Kidney (tissue), 22 donors: ENCODE data around the gene TUBG1. TPM values are rescaled to one million over a fixed set of nuclear protein-coding genes. Genes with fewer than 3 reads are reported as not detected.
A peak's percentile ranks its signal among the peaks of the same experiment; 100 is the strongest.

Experiments
- DNase-seq, 5 donors: peaks; one replicate each; pipeline ENCODE4 v3.0.0-alpha.2; 2013 to 2020
- FAIRE-seq: peaks from 2 replicates; lab custom pipeline; 2012; peaks lifted over from hg19 to GRCh38; lab: Jason Lieb, UNC
- H3K27ac ChIP-seq, 2 donors: one replicate each; pipeline ENCODE4 v1.7.0; 2013; ENCODE audit warnings: low read depth in 2 of 2, low read length in 2 of 2, inconsistent platforms in 1 of 2
- H3K27me3 ChIP-seq: one replicate; pipeline ENCODE4 v1.7.1; 2013; ENCODE audit warnings: low read length, inconsistent platforms; ENCODE audit not compliant: control insufficient read depth, insufficient read depth
- H3K36me3 ChIP-seq, 3 donors: one replicate each; pipeline versions ENCODE4 v1.7.0 to v1.7.1; 2013; ENCODE audit warnings: low read length in 3 of 3, control low read depth in 1 of 3, inconsistent platforms in 1 of 3; ENCODE audit not compliant: insufficient read depth in 3 of 3, control insufficient read depth in 2 of 3
- H3K4me1 ChIP-seq, 3 donors: one replicate each; pipeline versions ENCODE4 v1.7.0 to v1.7.1; 2013; ENCODE audit warnings: low read length in 3 of 3, inconsistent platforms in 1 of 3, low read depth in 1 of 3; ENCODE audit not compliant: control insufficient read depth in 2 of 3, insufficient read depth in 2 of 3
- H3K4me3 ChIP-seq, 3 donors: one replicate each; pipeline versions ENCODE4 v1.7.0 to v1.8.1; 2013; ENCODE audit warnings: low read length in 3 of 3, control low read depth in 1 of 3, inconsistent platforms in 1 of 3
- H3K9ac ChIP-seq, 3 donors: one replicate each; pipeline versions ENCODE4 v1.7.0 to v1.7.1; 2013; ENCODE audit warnings: low read length in 3 of 3, control low read depth in 1 of 3, inconsistent platforms in 1 of 3
- H3K9me3 ChIP-seq, 3 donors: one replicate each; pipeline versions ENCODE4 v1.7.0 to v1.7.1; 2013; ENCODE audit warnings: low read length in 3 of 3, control low read depth in 1 of 3, inconsistent platforms in 1 of 3; ENCODE audit not compliant: control insufficient read depth in 2 of 3, insufficient read depth in 1 of 3
- intact Hi-C: fragments of 100-400 bp; cut with DNase I; formaldehyde crosslinking; loops from one replicate; pipeline ENCODE4 v1.11.1; 2022
- long read RNA-seq, 10 donors: library from polyadenylated mRNA in 1 of 10; unstranded in 1 of 10; transcript quantifications; one replicate each; pipeline ENCODE4 v2.0.0 and lab custom pipeline, GENCODE V29; 2021 to 2026
- polyA plus RNA-seq: library from polyadenylated mRNA; stranded (reverse); fragments of 350-450 nt; fragmentation: Illumina TruSeq; extraction: RNeasy Lipid Tissue Mini Kit (QIAGEN cat#74804); gene quantifications from one replicate; pipeline ENCODE4 v1.2.3, GENCODE V29; 2014; ENCODE audit warnings: low read depth, low replicate concordance; ENCODE audit not compliant: insufficient read depth
- total RNA-seq: library from RNA; stranded (reverse); fragmentation: NEBNext Ultra II Directional; extraction: Animal tissue kit (Norgen Biotek cat#: 25700); gene quantifications from one replicate; pipeline ENCODE4 v1.2.1, GENCODE V29; 2021
- TF ChIP-seq, protein P1 (sequence below): IDR thresholded peaks from 3 replicates; pipeline ENCODE4 v1.5.1; 2012; ENCODE audit warnings: mild to moderate bottlenecking, moderate library complexity, borderline replicate concordance; ENCODE audit not compliant: insufficient read depth; ENCODE audit errors: extremely low read depth
- donor health status: control.
- donor health status: control.
- donor health status: control.
- donor health status: control.
- donor health status: control.
- donor health status: DM: yes; HTN: yes; CAD: no.
- donor health status: Normal renal cell carcinoma (clear cell type).

The TUBG1 gene
- total RNA-seq (33.7 TPM), polyA plus RNA-seq (61.9 TPM)
- long read RNA-seq, donor 1, transcript TUBG1-201 (11 exons, 1,611 nt): major isoform, 15 of 48 reads
- long read RNA-seq, donor 1, partial matches to known transcripts: 32 of 48 reads
- long read RNA-seq, donor 1, other reads (novel, unspliced or antisense): 0 of 48 reads
- long read RNA-seq, donor 2, transcript TUBG1-201 (11 exons, 1,611 nt): major isoform, 16 of 29 reads
- long read RNA-seq, donor 2, partial matches to known transcripts: 13 of 29 reads
- long read RNA-seq, donor 2, other reads (novel, unspliced or antisense): 0 of 29 reads
- long read RNA-seq, donor 3, transcript TUBG1-201 (11 exons, 1,611 nt): major isoform, 23 of 36 reads
- long read RNA-seq, donor 3, partial matches to known transcripts: 13 of 36 reads
- long read RNA-seq, donor 3, other reads (novel, unspliced or antisense): 0 of 36 reads
- long read RNA-seq, donor 4, transcript TUBG1-201 (11 exons, 1,611 nt): major isoform, 22 of 40 reads
- long read RNA-seq, donor 4, partial matches to known transcripts: 18 of 40 reads
- long read RNA-seq, donor 4, other reads (novel, unspliced or antisense): 0 of 40 reads
- long read RNA-seq, donor 5, partial matches to known transcripts: 0 of 1 reads
- long read RNA-seq, donor 5, other reads (novel, unspliced or antisense): 0 of 1 reads
- long read RNA-seq, donor 6, partial matches to known transcripts: 6 of 7 reads
- long read RNA-seq, donor 6, other reads (novel, unspliced or antisense): 0 of 7 reads
- long read RNA-seq, donor 7, transcript TUBG1-201 (11 exons, 1,611 nt): major isoform, 18 of 38 reads
- long read RNA-seq, donor 7, partial matches to known transcripts: 15 of 38 reads
- long read RNA-seq, donor 7, other reads (novel, unspliced or antisense): 5 of 38 reads
- long read RNA-seq, donor 8, transcript TUBG1-201 (11 exons, 1,611 nt): major isoform, 13 of 30 reads
- long read RNA-seq, donor 8, partial matches to known transcripts: 17 of 30 reads
- long read RNA-seq, donor 8, other reads (novel, unspliced or antisense): 0 of 30 reads
- long read RNA-seq, donor 9, transcript TUBG1-201 (11 exons, 1,611 nt): major isoform, 5 of 10 reads
- long read RNA-seq, donor 9, partial matches to known transcripts: 5 of 10 reads
- long read RNA-seq, donor 9, other reads (novel, unspliced or antisense): 0 of 10 reads
- long read RNA-seq, donor 10, transcript TUBG1-201 (11 exons, 1,611 nt): major isoform, 8 of 24 reads
- long read RNA-seq, donor 10, partial matches to known transcripts: 16 of 24 reads
- long read RNA-seq, donor 10, other reads (novel, unspliced or antisense): 0 of 24 reads

GRCh38 chr17:42609182-42609813 is at the start of gene TUBG1, which contains the start of gene RETREG3:
TUBG1 (plus strand) TSS chr17:42609683; CDS start chr17:42609738, 55 bp downstream.
RETREG3 (minus strand) TSS chr17:42609374; CDS start chr17:42609324, 50 bp downstream.
- TF ChIP-seq, protein P1, sequence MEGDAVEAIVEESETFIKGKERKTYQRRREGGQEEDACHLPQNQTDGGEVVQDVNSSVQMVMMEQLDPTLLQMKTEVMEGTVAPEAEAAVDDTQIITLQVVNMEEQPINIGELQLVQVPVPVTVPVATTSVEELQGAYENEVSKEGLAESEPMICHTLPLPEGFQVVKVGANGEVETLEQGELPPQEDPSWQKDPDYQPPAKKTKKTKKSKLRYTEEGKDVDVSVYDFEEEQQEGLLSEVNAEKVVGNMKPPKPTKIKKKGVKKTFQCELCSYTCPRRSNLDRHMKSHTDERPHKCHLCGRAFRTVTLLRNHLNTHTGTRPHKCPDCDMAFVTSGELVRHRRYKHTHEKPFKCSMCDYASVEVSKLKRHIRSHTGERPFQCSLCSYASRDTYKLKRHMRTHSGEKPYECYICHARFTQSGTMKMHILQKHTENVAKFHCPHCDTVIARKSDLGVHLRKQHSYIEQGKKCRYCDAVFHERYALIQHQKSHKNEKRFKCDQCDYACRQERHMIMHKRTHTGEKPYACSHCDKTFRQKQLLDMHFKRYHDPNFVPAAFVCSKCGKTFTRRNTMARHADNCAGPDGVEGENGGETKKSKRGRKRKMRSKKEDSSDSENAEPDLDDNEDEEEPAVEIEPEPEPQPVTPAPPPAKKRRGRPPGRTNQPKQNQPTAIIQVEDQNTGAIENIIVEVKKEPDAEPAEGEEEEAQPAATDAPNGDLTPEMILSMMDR: no peak
- intact Hi-C loops: no loop called here
- Histone ChIP-seq H3K9ac (peak within 1 kb of the TSS; percentile 78 to 98 (median 82)), H3K36me3 (peaks cover 2 to 14% (median 8%) of the 10 kb centered on the region in 3 donors), H3K27me3 (no peaks in the 10 kb centered on the region), H3K4me1 (peaks cover 0 to 9% (median 6%) of the 10 kb centered on the region in 3 donors), H3K27ac (peak within 1 kb of the TSS; percentile 89 to 95), H3K9me3 (no peaks in the 10 kb centered on the region), H3K4me3 (peak within 1 kb of the TSS; percentile 93 to 97 (median 94))
- FAIRE-seq (no peak), DNase-seq (peak; percentile 99 to 100 (median 99))

DNA sequence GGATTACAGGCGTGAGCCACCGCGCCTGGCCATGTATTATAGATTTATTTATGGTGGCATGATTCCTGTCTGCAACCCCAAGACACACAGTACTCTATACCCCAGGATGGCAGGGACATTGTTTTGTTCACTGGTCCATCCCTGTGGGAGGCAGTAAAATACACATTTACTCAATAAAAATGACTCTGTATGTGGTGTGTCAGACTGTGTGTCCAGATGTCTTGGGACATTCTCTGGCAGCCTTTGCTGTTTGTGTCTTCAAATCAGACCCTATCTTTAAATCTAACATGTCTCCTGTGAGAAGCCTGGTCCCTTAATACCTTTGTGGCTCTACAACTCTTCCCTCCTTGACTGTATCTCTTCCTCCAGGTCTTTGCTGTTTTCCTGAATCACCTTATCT is 49.2 kb upstream of the TUBG1 start:
- DNase-seq (no peak), FAIRE-seq (no peak)
- TF ChIP-seq, protein P1: no peak
- Histone ChIP-seq H3K4me3 (no peak overlapping the region), H3K4me1 (peaks cover 0 to 28% (median 13%) of the 10 kb centered on the region in 3 donors), H3K9me3 (no peaks in the 10 kb centered on the region), H3K36me3 (peaks cover 3 to 11% (median 6%) of the 10 kb centered on the region in 3 donors), H3K27ac (no peak overlapping the region), H3K9ac (no peak overlapping the region), H3K27me3 (no peaks in the 10 kb centered on the region)
- intact Hi-C loops: no loop called here

DNA sequence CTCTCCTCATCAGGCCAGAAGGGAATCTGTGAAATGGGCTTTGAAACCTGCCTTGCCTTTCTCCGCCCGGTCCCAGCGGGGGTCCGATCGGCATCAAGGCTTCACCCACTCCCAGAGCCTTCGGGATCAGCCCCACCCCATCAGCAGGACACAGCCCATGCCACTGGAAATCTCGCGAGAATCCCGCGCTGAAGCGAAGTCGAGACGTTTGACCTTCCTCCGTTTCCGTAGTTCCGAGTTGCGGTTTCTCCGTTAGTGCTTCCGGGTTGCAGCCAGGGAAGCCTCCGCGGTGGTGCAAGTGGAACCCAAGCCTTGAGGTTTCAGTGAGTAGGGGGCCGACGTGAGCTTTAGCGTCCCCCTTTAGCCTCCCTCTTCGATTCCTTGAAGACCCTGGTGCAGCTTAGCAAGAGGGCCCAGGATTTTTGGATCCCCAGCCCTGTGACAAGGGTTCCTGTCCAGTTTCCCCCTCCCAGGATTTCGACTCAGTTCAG is 47.5 kb upstream of the TUBG1 start, which contains the start of gene COASY:
Gene COASY, plus strand, starts transcription at position 252 of the 491 bp plus-strand sequence. CDS start 475 bp downstream, outside the sequence.
- TF ChIP-seq, protein P1: no peak
- H3K9ac ChIP-seq: peak within 1 kb of the TSS; percentile 87 to 96 (median 91)
- no peaks in the 10 kb centered on the region for H3K27me3 ChIP-seq
- no peak for FAIRE-seq
- H3K9me3 ChIP-seq: no peaks in the 10 kb centered on the region
- peaks cover 0 to 40% (median 17%) of the 10 kb centered on the region in 3 donors for H3K4me1 ChIP-seq
- intact Hi-C loops: no loop called here
- peak within 1 kb of the TSS; percentile 90 to 94 (median 94) for H3K4me3 ChIP-seq
- peak; percentile 97 to 99 (median 98) for DNase-seq
- H3K27ac ChIP-seq: peak within 1 kb of the TSS; percentile 82 to 84
- H3K36me3 ChIP-seq: peaks cover 6 to 16% (median 12%) of the 10 kb centered on the region in 3 donors
